HCT116 (cell line): ENCODE results near the gene ZNF107.

Experiments
- CTCF ChIP-seq, 3 experiments: fragments of 200-600 bp in 1 of 3; sonication (generic) in 1 of 3; IDR thresholded peaks in 2 of 3; conservative IDR thresholded peaks in 1 of 3; 2 replicates each; pipeline ENCODE4 v1.5.1; 2012 to 2017; ENCODE audit warnings: low read depth in 2 of 3, low read length in 2 of 3, antibody characterized with exemption in 1 of 3, borderline replicate concordance in 1 of 3, control low read depth in 1 of 3, mild to moderate bottlenecking in 1 of 3, mixed read lengths in 1 of 3, mixed run types in 1 of 3, moderate library complexity in 1 of 3; ENCODE audit not compliant: insufficient read depth in 1 of 3
- EZH2 ChIP-seq: fragments of 200-600 bp; sonication (generic); IDR thresholded peaks from 2 replicates; pipeline ENCODE4 v1.6.1; 2017; ENCODE audit warnings: antibody characterized with exemption, mixed run types
- EZH2phosphoT487 ChIP-seq: fragments of 200-600 bp; IDR thresholded peaks from 2 replicates; pipeline ENCODE4 v1.6.1; 2018; ENCODE audit warnings: antibody characterized with exemption, borderline replicate concordance
- FOSL1 ChIP-seq: IDR thresholded peaks from 2 replicates; pipeline ENCODE4 v1.6.1; 2012; ENCODE audit warnings: low read depth
- POLR2A ChIP-seq: IDR thresholded peaks from 2 replicates; pipeline ENCODE4 v1.7.0; 2011; ENCODE audit warnings: borderline replicate concordance; ENCODE audit not compliant: insufficient read depth, insufficient read length; ENCODE audit errors: extremely low read depth
- POLR2AphosphoS5 ChIP-seq: IDR thresholded peaks from 2 replicates; pipeline ENCODE4 v1.6.1; 2011; ENCODE audit warnings: mild to moderate bottlenecking, low read depth, low read length, moderate library complexity
- RAD21 ChIP-seq: IDR thresholded peaks from 2 replicates; pipeline ENCODE4 v1.6.1; 2012; ENCODE audit warnings: low read depth, mild to moderate bottlenecking
- REST ChIP-seq: IDR thresholded peaks from 2 replicates; pipeline ENCODE4 v1.6.1; 2012; ENCODE audit warnings: low read depth
- SIN3A ChIP-seq: IDR thresholded peaks from 2 replicates; pipeline ENCODE4 v1.6.1; 2012; ENCODE audit warnings: low read depth
- SRF ChIP-seq: IDR thresholded peaks from 2 replicates; pipeline ENCODE4 v1.6.1; 2012; ENCODE audit warnings: low read depth
- YY1 ChIP-seq: IDR thresholded peaks from 2 replicates; pipeline ENCODE4 v1.6.1; 2011; ENCODE audit warnings: low read length, low read depth, moderate library complexity, mild to moderate bottlenecking; ENCODE audit not compliant: insufficient replicate concordance; ENCODE audit errors: extremely low read depth

- TF ChIP-seq RAD21 (no peak), REST (no peak), CTCF (IDR thresholded peaks at IDR 0.05 in 2 of 3, conservative IDR thresholded peaks at IDR 0.05 in 1 of 3; ENCODE audit: borderline replicate concordance in 1 of 3, insufficient read depth in 1 of 3, low read depth in 2 of 3, low read length in 2 of 3) (no peak), EZH2phosphoT487 (no peak), POLR2A (no peak), SRF (no peak), EZH2 (no peak), YY1 (no peak), SIN3A (no peak), POLR2AphosphoS5 (no peak), FOSL1 (no peak)
These were observed 32.5 kb upstream of the ZNF107 start for GRCh38 chr7:64633401-64633800.
